ENCODE measurements around the gene RAPGEF5.

GRCh38 chr7:22361320-22361719 is 4.4 kb upstream of the RAPGEF5 start:
- TF ChIP-seq CTCF (IDR thresholded peaks at IDR 0.05) (no peak), POLR2A (IDR thresholded peaks at IDR 0.05; ENCODE audit: low read depth) (no peak)

Data from esophagus muscularis mucosa (tissue), 3 donors.